Activated CD4-positive, alpha-beta T cell treated with anti-CD3 and anti-CD28 coated beads, Interleukin-10, Interleukin-2, amounts not matched to agents 100 ng/mL and 50 ng/mL, durations not matched to agents 16 hours and 8 hours (primary cell): ENCODE measurements around the gene B3GNT3.
"Not testable (repeated sequence)": the region's sequence is repeated elsewhere in the genome, so short reads cannot be mapped to it uniquely, and the experiment has no call there.

ENCODE experiments used
- DNase-seq: peaks from one replicate; pipeline ENCODE4 v3.0.0-alpha.2; 2020

The B3GNT3 gene

DNA sequence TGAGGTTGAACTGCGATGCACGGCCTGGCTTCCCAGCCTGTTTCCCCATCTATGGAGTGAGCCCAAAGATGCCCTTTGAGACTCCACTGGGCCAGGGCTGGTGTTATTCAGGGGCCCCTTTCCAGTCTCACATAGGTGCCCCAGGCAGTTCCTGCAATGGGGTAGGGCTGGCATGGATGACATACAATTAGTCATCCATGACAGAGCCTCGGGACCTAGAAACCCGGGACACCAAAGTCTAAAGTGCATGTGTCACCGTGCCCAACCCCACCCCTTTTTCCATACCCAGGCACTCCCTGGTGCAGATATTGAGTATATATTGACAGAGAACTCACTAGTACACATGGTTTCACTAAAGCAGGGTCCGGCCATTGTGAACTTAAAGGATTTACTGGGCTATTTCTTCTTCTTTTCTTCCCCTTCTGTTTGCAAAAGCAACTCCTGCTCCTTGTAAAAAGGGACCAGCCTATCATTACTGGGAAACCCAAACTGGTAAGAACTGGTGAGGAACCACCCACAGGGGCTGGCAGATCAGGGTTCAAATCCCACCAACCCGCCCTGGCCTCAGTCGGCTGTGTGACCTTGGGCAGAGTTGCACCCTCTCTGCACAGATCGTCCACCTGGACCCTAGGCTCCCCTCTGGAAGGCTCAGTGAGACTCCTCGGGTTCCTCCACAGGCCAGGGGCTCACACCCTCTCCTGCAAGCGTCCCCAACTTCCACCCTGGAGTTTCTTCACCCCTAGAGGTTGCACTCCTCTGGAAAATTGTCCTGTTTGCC is 2.7 kb downstream of the B3GNT3 start:
- DNase-seq: peak; percentile 48

DNA sequence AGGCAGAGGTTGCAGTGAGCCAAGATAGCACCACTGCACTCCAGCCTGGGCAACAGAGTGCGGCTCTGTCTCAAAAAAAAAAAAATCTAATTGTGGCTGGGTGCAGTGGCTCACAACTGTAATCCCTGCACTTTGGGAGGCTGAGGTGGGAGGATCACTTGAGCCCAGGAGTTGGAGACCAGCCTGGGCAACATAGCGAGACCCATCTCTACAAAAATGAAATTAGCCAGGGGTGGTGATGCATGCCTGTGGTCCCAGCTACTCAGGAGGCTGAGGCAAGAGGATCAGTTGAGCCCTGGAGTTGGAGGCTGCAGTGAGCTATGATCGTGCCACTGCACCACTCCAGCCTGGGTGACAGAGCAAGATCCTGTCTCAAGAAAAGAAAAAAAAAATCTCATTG is 3.7 kb downstream of the B3GNT3 start:
- not testable (repeated sequence) for DNase-seq

DNA sequence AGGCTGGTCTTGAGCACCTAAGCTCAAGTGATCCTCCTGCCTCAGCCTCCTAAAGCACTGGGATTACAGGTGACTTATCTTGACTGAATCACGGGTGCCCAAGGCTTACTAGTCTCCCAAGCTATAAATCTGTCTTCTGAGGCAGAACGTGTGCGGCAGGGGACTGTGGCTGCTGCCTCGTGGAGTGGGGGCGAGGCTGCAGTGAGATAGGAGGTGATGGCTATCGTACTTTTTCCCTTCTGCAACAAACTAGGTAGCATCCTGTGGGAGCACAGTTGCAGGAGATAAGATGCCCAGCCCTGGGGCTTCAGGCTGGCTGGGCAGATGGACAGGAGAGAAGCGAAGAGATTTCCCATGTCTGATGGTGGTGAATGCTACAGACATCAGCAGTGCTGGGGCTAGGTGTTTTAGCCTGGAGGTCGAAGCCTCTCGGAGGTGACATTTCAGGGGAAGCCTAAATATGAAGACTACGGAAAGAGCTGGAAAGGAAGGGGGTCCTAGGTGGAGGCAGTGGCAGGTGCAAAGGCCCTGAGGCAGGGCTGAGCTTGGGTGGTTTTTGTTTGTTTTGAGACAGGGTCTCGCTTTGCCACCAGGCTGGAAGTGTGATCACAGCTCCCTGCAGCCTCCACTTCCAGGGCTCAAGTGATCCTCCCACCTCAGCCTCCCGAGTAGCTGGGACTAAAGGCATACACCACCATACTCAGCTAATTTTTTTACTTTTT is 7.4 kb downstream of the B3GNT3 start:
- no peak for DNase-seq

DNA sequence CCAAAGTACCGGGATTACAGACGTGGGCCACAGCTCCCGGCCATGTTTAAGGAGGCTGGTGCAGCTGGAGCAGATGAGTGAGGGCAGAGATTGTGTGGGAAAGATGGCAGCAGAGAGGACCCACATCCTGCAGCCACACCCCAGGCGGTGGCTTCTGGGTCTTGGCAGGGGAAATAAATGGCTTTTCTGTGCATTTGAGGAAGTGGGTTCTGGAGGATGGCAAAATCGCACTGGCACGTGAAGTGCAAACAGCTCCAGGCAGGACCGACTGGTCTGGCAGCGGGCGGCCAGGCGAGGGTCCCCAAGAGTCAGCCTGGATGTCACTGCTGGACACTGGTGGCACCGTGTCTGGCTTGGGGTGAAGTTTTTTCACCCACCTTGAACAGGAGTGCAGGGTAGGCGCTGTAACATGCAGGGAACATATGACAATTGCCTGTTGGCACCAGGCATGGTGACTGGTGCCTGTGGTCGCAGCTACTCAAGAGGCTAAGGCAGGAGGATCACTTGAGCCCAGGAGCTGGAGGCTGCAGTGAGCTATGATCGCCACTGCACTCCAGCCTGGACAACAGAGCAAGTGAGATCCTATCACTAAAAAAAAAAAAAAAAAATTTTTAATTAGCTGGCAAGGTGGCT is 8.4 kb downstream of the B3GNT3 start:
- DNase-seq: peak; percentile 42

DNA sequence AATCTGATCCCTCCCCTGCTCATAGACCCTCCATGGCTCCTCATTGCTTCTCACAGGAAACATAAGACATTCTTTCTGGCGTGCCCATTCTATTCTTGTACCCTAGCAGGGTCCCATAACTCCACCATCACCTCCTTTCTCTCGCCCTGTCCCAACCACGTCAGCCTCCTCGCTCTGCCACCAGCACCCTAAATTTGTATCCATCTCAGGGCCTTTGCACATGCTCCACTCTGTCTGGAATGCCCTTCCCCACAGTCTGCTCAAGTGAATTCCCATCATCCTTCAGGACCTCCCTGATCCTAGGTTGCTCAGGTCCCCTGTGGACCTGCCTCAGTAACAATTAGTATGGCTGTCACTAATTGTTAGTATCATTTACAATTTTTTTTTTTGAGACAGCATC is 10.5 kb downstream of the B3GNT3 start:
- DNase-seq: no peak

DNA sequence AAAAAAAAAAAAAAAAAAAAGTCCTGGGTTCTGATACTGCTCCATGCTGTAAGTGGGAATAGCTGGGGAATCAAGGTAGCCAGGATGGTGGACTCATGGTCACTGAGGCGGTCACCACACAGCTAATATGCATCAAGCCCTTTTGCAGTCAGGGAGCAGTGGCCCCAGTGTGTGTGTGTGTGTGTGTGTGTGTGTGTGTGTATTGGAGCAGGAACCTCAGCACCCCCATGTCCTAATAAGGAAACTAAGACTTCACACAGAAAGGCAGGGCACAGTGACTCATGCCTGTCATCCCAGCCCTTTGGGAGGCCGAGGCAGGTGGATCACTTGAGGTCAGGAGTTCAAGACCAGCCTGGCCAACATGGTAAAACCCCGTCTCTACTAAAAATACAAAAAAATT is 12.0 kb downstream of the B3GNT3 start:
- peak; percentile 34 for DNase-seq

DNA sequence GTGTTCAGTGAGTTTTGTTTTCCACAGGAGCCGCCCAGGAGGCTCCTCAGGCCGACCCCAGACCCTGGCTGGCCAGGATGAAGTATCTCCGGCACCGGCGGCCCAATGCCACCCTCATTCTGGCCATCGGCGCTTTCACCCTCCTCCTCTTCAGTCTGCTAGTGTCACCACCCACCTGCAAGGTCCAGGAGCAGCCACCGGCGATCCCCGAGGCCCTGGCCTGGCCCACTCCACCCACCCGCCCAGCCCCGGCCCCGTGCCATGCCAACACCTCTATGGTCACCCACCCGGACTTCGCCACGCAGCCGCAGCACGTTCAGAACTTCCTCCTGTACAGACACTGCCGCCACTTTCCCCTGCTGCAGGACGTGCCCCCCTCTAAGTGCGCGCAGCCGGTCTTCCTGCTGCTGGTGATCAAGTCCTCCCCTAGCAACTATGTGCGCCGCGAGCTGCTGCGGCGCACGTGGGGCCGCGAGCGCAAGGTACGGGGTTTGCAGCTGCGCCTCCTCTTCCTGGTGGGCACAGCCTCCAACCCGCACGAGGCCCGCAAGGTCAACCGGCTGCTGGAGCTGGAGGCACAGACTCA is 12.9 kb downstream of the B3GNT3 start:
- DNase-seq: no peak

DNA sequence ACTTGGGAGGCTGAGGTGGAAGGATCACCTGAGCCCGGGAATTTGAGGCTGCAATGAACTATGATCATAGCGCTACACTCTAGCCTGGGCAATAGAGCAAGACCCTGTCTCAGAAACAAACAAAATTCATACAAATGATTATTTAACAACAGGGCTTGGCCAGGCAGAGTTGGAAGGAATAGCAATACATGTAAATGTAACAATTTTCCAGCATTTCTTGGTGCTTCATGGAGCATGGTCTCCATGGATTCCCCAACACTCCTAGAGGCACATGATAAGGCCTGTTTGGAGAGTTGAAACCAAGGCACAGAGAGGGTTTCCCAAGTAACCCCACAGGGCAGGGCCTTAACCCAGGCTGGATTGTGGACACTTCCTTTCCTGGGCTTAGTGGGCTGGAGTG is 16.2 kb downstream of the B3GNT3 start:
- DNase-seq: no peak

DNA sequence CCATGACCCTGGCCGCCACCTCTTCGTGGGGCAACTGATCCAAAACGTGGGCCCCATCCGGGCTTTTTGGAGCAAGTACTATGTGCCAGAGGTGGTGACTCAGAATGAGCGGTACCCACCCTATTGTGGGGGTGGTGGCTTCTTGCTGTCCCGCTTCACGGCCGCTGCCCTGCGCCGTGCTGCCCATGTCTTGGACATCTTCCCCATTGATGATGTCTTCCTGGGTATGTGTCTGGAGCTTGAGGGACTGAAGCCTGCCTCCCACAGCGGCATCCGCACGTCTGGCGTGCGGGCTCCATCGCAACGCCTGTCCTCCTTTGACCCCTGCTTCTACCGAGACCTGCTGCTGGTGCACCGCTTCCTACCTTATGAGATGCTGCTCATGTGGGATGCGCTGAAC is 16.7 kb downstream of the B3GNT3 start:
- DNase-seq: no peak

DNA sequence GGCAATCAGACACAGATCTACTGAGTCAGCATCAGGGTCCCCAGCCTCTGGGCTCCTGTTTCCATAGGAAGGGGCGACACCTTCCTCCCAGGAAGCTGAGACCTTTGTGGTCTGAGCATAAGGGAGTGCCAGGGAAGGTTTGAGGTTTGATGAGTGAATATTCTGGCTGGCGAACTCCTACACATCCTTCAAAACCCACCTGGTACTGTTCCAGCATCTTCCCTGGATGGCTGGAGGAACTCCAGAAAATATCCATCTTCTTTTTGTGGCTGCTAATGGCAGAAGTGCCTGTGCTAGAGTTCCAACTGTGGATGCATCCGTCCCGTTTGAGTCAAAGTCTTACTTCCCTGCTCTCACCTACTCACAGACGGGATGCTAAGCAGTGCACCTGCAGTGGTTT is 17.2 kb downstream of the B3GNT3 start:
- DNase-seq: no peak

DNA sequence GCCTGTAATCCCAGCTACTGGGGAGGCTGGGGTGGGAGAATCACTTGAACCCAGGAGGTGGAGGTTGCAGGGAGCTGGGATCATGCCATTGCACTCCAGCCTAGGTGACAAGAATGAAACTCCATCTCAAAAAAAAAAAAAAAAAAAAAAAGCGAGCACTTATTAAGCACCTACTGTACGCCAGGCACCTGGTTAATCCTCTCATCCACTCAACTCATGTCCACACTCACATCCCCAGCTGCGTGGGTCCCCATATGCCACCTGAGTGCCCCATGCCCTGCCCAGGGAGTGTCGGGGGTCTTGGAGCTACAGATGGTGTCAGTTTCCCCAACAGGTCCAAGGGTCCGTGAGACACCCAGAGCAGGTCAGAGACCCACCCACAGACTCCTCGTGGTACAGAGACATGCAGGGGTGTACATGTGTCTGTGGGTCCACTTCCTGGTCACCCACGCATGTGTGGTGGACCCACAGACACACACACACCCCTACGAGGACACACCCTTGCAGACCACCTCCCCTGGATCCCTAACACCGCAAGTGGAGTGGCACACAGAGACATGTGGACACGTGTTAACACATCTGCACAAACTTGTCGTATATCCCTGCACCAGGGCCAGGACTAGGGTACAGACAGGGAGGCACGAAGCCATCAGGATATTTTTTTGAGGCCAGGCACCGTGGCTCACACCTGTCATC is 22.9 kb downstream of the B3GNT3 start:
- no peak for DNase-seq

DNA sequence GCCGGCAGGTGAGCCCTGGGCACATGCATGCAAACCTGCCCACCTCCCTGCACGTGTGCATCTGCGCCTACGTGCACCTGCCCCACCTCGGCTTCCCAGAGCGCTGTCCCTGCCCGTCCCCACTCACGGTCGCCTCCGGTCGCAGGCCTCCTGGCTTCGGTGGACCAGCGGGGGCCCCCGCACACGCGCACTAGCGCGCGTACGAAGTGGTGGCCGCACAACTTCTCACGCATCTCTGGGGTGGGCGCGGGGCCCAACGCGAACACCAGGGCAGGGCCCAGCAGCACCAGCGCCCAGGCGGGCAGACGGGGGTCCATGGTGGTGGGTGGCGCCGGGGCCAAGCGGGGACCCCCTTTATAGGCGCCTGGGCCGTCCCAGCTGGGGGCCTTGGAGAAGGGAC is 26.3 kb downstream of the B3GNT3 start, which contains the start of gene INSL3:
TSS of gene INSL3 (minus strand) at position 330 of the 400 bp plus-strand sequence. CDS start at position 317, 13 bp downstream.
- no peak for DNase-seq

DNA sequence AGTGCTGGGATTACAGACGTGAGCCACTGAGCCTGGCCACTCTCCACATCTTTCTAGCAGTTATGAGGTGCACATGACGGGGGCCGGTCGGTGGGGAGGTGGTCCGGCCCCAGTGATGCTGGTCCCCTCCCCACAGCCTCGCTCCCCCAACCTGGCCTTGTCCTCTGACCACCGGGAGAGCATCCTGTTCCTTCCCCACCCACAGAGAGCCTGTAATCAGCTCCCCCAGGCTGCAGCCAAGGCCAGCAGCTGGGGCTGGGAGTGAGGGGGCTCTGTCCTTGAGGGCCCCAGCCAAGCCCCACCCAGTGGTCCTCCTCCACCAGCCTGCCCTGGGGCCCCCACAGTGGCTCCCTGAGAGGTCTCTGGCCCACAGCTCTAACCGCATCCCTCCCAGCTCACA is 29.4 kb downstream of the B3GNT3 start:
- DNase-seq: no peak

DNA sequence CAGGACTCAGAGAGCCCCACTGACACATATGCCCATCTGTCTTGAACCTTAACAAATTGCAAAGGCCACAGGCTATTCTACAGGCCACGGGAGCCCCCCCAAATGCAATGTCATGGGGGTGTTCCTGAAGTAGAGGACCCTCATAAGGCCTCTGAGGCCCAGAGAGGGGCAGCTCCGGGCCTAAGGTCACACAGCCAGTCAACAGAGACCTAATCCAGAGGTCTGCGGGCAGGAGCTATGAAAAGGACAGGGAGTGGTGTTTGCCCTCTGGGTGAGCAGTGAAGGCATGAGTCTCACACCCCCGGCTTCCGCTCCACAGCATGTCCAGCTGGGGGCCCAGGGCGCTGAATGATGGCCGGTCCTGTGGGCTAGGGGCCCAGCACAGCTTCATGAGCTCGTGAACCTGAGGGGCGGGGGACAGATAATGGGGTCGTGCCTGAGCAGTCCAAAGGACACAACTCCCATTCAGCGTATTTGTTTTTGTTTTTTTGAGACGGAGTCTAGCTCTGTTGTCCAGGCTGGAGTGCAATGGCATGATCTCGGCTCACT is 31.6 kb downstream of the B3GNT3 start:
- no peak for DNase-seq

DNA sequence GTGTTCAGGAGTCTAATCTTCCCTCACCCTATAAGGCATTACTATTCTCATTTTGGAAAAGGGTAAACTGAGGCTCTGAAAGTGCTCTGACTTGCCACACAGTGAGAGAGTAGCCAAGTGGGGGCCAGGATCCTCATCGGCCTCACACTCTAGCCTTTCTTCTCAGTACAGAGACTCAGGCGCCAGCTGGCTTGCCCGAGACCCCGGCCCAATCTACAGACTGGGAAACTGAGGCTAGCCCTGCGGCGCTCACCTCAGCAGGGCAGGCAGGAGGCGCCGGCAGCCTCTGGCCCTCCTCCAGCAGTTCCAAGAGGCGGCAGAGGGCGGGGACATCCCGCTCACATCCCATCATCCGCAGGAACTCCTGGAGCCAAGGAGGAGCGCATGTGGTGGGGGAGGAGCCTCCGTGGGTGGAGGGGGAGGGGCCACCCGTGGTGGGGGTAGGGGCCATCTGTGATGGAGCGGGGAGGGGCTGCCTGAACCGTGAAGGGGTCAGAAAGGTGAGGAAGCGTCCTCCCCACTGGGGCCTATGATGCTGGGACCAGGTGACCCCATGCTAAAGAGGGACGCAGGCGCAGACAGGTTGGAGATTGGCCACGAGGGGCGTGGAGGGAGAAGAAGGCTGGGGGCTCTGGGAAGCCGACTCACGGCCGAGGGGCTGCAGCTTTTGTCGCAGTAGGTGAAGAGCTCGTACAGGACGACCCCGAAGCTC is 35.1 kb downstream of the B3GNT3 start:
- DNase-seq: no peak

DNA sequence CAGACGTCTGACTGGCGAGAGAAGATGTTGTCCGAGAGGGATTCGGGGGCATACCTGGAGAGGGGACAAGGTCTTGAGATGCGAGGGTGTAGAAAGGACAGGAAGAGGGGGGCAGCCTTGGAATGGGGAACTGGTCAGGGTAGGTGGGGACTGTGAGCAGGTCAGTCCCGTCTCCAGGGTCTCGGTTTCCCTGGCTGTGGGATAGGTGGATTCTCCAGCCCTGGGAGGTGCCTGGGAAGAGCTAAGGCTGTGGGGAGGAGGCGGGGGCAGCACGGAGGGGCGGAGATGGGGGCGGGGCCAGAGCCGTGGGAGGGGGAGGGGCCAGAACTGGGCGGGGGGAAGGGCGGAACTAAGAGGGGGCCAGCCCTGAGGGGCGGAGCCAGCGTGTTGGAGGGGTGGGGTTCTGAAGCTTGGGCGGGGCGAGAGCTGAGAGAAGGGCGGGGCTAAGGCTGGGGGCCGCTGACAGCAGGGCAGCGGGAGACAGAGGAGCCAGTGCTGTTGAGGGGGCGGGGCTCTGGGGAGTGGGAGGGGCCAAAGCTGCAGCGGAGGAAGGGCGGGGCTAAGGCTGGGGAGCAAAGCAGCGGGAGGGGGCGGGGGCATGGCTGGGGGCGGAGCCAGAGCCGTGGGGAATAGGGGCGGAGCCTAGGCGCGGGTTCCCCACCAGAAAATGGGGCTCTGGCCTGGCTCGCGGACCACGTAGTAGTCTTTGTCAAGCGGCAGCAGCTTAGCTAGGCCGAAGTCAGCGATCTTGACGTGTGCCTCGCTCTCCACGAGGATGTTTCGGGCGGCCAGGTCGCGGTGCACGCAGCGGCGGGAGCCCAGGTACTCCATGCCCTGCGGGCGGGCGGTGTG is 35.9 kb downstream of the B3GNT3 start:
- peak; percentile 65 for DNase-seq

DNA sequence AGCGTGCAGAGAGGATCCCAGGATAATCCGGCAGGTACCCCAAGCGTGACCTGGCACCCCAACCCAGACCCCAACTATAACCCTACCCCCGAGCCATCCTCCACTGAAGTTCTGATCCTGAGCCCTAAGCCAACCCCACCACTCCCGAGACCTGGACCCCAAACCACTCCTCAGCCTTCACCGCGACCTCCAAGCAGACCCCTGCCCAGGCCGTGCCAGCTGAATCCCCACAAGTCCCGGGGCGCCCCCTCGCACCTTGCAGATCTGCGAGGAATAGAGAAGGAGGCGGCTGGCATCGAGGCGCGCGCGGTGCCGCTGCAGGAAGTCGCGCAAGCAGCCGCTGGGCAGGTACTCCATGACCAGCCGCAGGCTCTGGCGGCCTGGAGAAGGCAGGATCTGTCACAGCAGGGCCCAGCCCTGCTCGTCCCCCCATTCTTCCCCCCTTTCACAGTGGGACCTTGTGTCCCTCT is 36.5 kb downstream of the B3GNT3 start:
- no peak for DNase-seq

DNA sequence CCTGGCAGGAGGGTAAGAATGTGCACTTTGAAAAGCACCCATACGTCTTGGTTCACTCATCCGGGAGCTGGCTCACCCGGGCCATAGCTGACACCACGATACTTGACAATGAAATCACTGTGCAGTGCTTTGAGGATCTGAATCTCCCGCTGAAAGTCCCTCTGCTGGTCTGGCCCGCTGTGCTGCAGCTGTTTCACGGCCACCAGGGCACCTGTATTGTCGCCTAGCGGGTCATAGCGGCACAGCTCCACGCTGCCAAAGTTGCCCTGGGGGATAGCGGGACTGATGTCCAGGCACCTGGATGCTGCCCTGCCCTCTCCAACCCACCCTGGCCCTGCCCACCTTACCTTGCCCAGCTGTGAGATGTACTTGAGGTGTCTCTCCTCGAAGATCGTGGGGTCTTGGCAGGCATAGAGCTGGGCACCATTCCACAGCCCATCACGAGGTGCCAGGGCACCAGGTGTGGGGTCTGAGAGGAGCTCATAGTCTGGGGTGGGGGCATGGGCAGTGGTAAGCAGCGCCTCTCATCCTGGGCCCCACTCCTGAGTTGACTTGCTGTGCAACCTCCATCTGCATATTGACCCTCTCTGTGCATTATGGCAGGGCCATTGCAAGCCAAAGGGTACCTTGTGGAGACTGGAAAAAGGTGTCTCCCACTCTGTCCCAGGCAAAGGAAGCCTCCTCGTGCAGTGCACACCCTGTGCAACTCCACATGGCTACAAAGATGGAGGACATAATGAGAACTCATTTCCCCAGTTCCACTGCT is 37.7 kb downstream of the B3GNT3 start:
- DNase-seq: no peak

DNA sequence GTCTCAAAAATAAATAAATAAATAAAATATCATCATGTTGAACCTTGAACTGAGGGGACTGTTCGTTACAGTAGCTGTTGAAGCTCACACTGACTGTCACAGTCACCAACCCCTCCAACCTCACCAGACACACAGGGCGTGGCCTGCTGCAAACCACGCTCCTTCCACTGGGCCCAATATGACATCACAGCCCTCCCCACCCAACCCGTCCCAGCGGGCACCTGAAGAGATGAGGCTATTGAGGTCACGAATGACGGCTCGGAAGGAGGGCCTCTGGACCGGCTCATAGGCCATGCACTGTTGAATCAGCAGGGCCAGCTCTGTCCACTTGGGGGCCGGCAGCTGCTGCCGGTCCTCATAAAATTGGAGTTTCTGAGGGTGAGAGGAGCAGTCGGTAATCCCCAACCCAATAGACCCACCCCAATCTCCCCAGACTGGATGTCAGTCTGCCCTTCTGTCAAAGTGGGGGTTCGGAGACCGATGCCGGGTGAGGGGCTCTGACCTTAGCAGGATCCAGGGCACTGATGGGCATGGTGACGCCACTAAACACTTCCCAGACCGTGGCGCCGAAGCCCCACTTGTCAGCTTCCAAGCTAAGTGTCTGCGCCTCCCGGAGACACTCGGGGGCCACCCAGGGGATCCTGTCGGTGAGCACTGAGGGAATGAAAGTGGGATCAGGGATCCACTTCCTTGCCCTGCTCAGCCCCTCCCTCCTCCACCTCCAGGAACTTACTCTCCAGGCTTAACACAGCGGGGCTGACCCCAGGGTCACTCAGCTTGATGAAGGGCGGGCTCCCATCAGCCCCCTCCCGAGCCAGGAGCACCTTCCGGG is 39.6 kb downstream of the B3GNT3 start:
- peak; percentile 39 for DNase-seq
